ENCODE measurements around the gene IGSF9B. TPM values are rescaled to one million over a fixed set of nuclear protein-coding genes. Genes with fewer than 3 reads are reported as not detected.

Gene IGSF9B
- total and polyA plus RNA-seq, 2 of the 13 experiments (the other 11 are each of a cell fraction or from before 2014, with no cell fraction given), result not detected

DNA sequence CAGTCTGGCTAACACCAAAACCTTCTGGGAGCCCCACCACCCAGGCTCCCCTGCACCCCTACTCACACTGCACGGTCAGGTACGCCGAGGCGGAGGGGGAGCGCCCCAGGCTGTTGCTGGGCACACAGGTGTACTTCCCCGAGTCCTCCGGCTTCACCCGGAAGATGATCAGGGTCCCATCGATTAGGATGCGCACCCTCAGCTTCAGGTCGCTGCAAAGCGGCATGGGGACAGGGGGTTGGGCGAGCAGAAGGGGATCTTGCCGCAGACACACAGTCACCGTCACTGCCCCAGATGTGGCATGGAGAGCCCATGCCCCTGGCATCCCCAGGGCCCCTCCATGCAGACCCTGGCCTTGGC is 21.2 kb downstream of the IGSF9B start:
- Histone ChIP-seq H2AFZ (ENCODE audit: low read length) (no peak overlapping the region), H3K4me3 (replicated peaks in 1 of 3; ENCODE audit: insufficient read depth in 1 of 3, low read depth in 2 of 3, low read length in 3 of 3) (no peak overlapping the region), H4K20me1 (ENCODE audit: insufficient read depth, low read length) (0 out of 2 replicates have a peak, but pooled peaks cover 2% of the 10 kb centered on the region), H3K9me3 (ENCODE audit: low read length) (no peaks in the 10 kb centered on the region), H3K79me2 (ENCODE audit: insufficient read depth, low read length) (no peaks in the 10 kb centered on the region), H3K4me1 (ENCODE audit: insufficient read depth, low read length) (no peaks in the 10 kb centered on the region), H3K36me3 (replicated peaks in 1 of 2; ENCODE audit: control insufficient read depth in 1 of 2, insufficient read depth in 2 of 2, low read length in 2 of 2) (no peaks in the 10 kb centered on the region), H3K4me2 (ENCODE audit: low read depth, low read length) (no peak overlapping the region), H3K27ac (ENCODE audit: extremely low read length, insufficient read depth, low read length) (no peak overlapping the region), H3K9ac (ENCODE audit: insufficient read depth, low read depth, low read length) (no peak overlapping the region), H3K27me3 (ENCODE audit: control insufficient read depth in 1 of 2, insufficient read depth in 2 of 2, low read length in 2 of 2) (peaks cover 3 to 49% of the 10 kb centered on the region in 2 experiments; a peak in 4 of 5 replicates)
- intact Hi-C loops (cut with micrococcal nuclease; ENCODE audit: unreplicated experiment), result no loop called here
- in situ Hi-C loops (cut with HindIII; ENCODE audit: extremely low pct_ligation_motif_present, low pct_unique_long_range_greater_than_20kb), result no loop called here
- BruUV-seq (replicated peaks), result no TSS peak
- DNase-seq (ENCODE audit: low spot score) (no peak), ATAC-seq (no peak), FAIRE-seq (no peak)
- POLR2A ChIA-PET, result no interaction called here
- TF ChIP-seq, protein P1, sequence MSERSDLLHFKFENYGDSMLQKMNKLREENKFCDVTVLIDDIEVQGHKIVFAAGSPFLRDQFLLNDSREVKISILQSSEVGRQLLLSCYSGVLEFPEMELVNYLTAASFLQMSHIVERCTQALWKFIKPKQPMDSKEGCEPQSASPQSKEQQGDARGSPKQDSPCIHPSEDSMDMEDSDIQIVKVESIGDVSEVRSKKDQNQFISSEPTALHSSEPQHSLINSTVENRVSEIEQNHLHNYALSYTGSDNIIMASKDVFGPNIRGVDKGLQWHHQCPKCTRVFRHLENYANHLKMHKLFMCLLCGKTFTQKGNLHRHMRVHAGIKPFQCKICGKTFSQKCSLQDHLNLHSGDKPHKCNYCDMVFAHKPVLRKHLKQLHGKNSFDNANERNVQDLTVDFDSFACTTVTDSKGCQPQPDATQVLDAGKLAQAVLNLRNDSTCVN (CRISPR knock-in tag; IDR thresholded peaks at IDR 0.05; ENCODE audit: borderline replicate concordance), result no peak
- no peak for TF ChIP-seq RORA (CRISPR knock-in tag; IDR thresholded peaks at IDR 0.05)
- no peak for TF ChIP-seq ZNF333 (CRISPR knock-in tag; IDR thresholded peaks at IDR 0.05; ENCODE audit: borderline replicate concordance)
- no peak for TF ChIP-seq TOE1 (CRISPR knock-in tag; IDR thresholded peaks at IDR 0.05)
- TF ChIP-seq ZNF10 (CRISPR knock-in tag; IDR thresholded peaks at IDR 0.05; ENCODE audit: borderline replicate concordance, low read depth), result no peak
- no peak for TF ChIP-seq EZH2 (conservative IDR thresholded peaks at IDR 0.05; ENCODE audit: low read depth, low read length)
- no peak for TF ChIP-seq ZNF772 (CRISPR knock-in tag; IDR thresholded peaks at IDR 0.05)
- no peak for TF ChIP-seq ZNF75D (CRISPR knock-in tag; IDR thresholded peaks at IDR 0.05; ENCODE audit: borderline replicate concordance)
- TF ChIP-seq ZNF850 (CRISPR knock-in tag; conservative IDR thresholded peaks at IDR 0.05), result no peak
- TF ChIP-seq, protein P2, sequence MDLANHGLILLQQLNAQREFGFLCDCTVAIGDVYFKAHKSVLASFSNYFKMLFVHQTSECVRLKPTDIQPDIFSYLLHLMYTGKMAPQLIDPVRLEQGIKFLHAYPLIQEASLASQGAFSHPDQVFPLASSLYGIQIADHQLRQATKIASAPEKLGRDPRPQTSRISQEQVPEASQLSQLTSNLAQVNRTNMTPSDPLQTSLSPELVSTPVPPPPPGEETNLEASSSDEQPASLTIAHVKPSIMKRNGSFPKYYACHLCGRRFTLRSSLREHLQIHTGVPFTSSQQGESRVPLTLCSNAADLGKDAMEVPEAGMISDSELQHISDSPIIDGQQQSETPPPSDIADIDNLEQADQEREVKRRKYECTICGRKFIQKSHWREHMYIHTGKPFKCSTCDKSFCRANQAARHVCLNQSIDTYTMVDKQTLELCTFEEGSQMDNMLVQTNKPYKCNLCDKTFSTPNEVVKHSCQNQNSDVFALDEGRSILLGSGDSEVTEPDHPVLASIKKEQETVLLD (CRISPR knock-in tag; IDR thresholded peaks at IDR 0.05; ENCODE audit: low read depth), result no peak
- WGBS (ENCODE audit: low lambda C conversion rate), result no CpG with 5 or more reads among the region's 15 CpGs
- CTCF ChIA-PET (ENCODE audit: low intra/inter-chr PET ratio, low total read pairs), result no interaction called here
